MM.1S (cell line): ENCODE measurements around the gene TENM4.

ENCODE experiments used
- DNase-seq: peaks from one replicate; pipeline ENCODE4 v3.0.0-alpha.2; 2015
- H2AFZ ChIP-seq: fragments of 300-600 bp; sonication (generic); 2 replicates; pipeline ENCODE4 v1.6.0; 2016; ENCODE audit warnings: antibody characterized with exemption, low read length
- H3F3A ChIP-seq: fragments of 300-600 bp; sonication (generic); 2 replicates; pipeline ENCODE4 v1.6.1; 2016; ENCODE audit warnings: mild to moderate bottlenecking, antibody characterized with exemption, low read length, moderate library complexity, mixed read lengths; ENCODE audit not compliant: insufficient read depth
- H3K27ac ChIP-seq: fragments of 300-600 bp; sonication (generic); 2 replicates; pipeline ENCODE4 v1.5.1; 2016; ENCODE audit warnings: mild to moderate bottlenecking, low read length
- H3K27me3 ChIP-seq: fragments of 300-600 bp; sonication (generic); replicated peaks from 2 replicates; pipeline ENCODE4 v1.6.0; 2016; ENCODE audit warnings: low read length; ENCODE audit not compliant: insufficient read depth
- H3K36me3 ChIP-seq: fragments of 300-600 bp; sonication (generic); replicated peaks from 2 replicates; pipeline ENCODE4 v1.6.1; 2016; ENCODE audit warnings: mild to moderate bottlenecking, low read length, mixed read lengths; ENCODE audit not compliant: insufficient read depth
- H3K4me1 ChIP-seq: fragments of 300-600 bp; sonication (generic); 2 replicates; pipeline ENCODE4 v1.6.1; 2016; ENCODE audit warnings: low read length, mixed read lengths
- H3K4me2 ChIP-seq: fragments of 300-600 bp; sonication (generic); 2 replicates; pipeline ENCODE4 v1.6.0; 2016; ENCODE audit warnings: low read depth, low read length
- H3K4me3 ChIP-seq: fragments of 300-600 bp; sonication (generic); 2 replicates; pipeline ENCODE4 v1.5.1; 2016; ENCODE audit warnings: low read length, mixed read lengths
- H3K79me2 ChIP-seq: fragments of 300-600 bp; sonication (generic); 2 replicates; pipeline ENCODE4 v1.6.1; 2016; ENCODE audit warnings: mixed run types, low read length, mixed read lengths
- H3K9ac ChIP-seq: fragments of 300-600 bp; sonication (generic); 2 replicates; pipeline ENCODE4 v1.6.1; 2016; ENCODE audit warnings: low read length, mixed read lengths
- H3K9me2 ChIP-seq: fragments of 300-600 bp; sonication (generic); replicated peaks from 2 replicates; pipeline ENCODE4 v1.6.1; 2016; ENCODE audit warnings: mild to moderate bottlenecking, low read length, mixed read lengths; ENCODE audit not compliant: insufficient read depth
- H3K9me3 ChIP-seq: fragments of 300-600 bp; sonication (generic); replicated peaks from 2 replicates; pipeline ENCODE4 v1.6.1; 2016; ENCODE audit warnings: mild to moderate bottlenecking, low read length, mixed read lengths; ENCODE audit not compliant: insufficient read depth
- H4K20me1 ChIP-seq: fragments of 300-600 bp; sonication (generic); 2 replicates; pipeline ENCODE4 v1.6.1; 2016; ENCODE audit warnings: mild to moderate bottlenecking, low read length, moderate library complexity, mixed read lengths; ENCODE audit not compliant: insufficient read depth
- EZH2 ChIP-seq: fragments of 300-600 bp; sonication (generic); optimal IDR thresholded peaks from 2 replicates; pipeline ENCODE3; 2017; ENCODE audit warnings: low read depth, mild to moderate bottlenecking, antibody characterized with exemption, low read length, mixed read lengths
- EZH2phosphoT487 ChIP-seq: fragments of 300-600 bp; sonication (generic); IDR thresholded peaks from 2 replicates; pipeline ENCODE4 v1.6.1; 2018; ENCODE audit warnings: antibody characterized with exemption, low read length
- TF ChIP-seq, protein P1 (sequence below): fragments of 300-600 bp; sonication (generic); IDR thresholded peaks from 2 replicates; pipeline ENCODE4 v1.5.1; 2016; ENCODE audit warnings: antibody characterized with exemption, low read length, mixed read lengths

TENM4 gene

GRCh38 chr11:78730267-78730824, 710.5 kb downstream of the TENM4 start:
- no peak overlapping the region for H3K9ac ChIP-seq
- H3K9me3 ChIP-seq, result no peaks in the 10 kb centered on the region
- H3K9me2 ChIP-seq, result no peaks in the 10 kb centered on the region
- H3K27ac ChIP-seq, result no peak overlapping the region
- no peak for DNase-seq
- H3K4me2 ChIP-seq, result no peak overlapping the region
- H3K4me1 ChIP-seq, result no peaks in the 10 kb centered on the region
- H3F3A ChIP-seq, result no peaks in the 10 kb centered on the region
- H2AFZ ChIP-seq, result no peak overlapping the region
- H3K4me3 ChIP-seq, result no peak overlapping the region
- H3K36me3 ChIP-seq, result no peaks in the 10 kb centered on the region
- no peaks in the 10 kb centered on the region for H4K20me1 ChIP-seq
- H3K79me2 ChIP-seq, result no peaks in the 10 kb centered on the region
- TF ChIP-seq EZH2, result no peak
- no peak for TF ChIP-seq EZH2phosphoT487
- TF ChIP-seq, protein P1, sequence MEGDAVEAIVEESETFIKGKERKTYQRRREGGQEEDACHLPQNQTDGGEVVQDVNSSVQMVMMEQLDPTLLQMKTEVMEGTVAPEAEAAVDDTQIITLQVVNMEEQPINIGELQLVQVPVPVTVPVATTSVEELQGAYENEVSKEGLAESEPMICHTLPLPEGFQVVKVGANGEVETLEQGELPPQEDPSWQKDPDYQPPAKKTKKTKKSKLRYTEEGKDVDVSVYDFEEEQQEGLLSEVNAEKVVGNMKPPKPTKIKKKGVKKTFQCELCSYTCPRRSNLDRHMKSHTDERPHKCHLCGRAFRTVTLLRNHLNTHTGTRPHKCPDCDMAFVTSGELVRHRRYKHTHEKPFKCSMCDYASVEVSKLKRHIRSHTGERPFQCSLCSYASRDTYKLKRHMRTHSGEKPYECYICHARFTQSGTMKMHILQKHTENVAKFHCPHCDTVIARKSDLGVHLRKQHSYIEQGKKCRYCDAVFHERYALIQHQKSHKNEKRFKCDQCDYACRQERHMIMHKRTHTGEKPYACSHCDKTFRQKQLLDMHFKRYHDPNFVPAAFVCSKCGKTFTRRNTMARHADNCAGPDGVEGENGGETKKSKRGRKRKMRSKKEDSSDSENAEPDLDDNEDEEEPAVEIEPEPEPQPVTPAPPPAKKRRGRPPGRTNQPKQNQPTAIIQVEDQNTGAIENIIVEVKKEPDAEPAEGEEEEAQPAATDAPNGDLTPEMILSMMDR, result no peak
- H3K27me3 ChIP-seq, result no peaks in the 10 kb centered on the region

DNA sequence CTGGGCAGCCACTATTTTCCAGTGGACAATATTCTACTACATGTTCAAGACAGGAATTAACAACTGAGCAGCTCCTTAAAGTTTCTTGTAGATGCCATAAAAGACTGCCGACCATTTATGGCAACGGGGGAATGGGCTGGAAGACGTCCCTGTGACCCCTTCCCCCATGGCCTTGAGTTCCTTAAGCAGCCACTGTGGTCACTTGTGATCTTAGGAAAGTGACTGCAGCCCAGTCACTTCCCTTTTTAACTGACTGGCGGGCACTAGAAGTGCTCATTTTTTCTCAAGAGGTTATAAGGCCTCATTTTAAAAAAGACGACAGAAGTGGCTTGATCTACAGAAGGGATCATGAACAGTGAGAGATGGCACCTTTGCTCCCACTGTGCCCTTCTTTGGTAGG, 713.0 kb downstream of the TENM4 start:
- Histone ChIP-seq H3K4me1 (no peaks in the 10 kb centered on the region), H3K27me3 (no peaks in the 10 kb centered on the region)

GRCh38 chr11:78725200-78725599, 715.6 kb downstream of the TENM4 start:
- Histone ChIP-seq H3K79me2 (no peaks in the 10 kb centered on the region), H4K20me1 (no peaks in the 10 kb centered on the region), H3K9me3 (no peaks in the 10 kb centered on the region), H3K4me1 (no peaks in the 10 kb centered on the region), H3K9ac (no peak overlapping the region), H3K9me2 (no peaks in the 10 kb centered on the region), H3F3A (no peaks in the 10 kb centered on the region), H2AFZ (no peak overlapping the region), H3K4me2 (no peak overlapping the region), H3K27me3 (no peaks in the 10 kb centered on the region), H3K4me3 (no peak overlapping the region), H3K36me3 (no peaks in the 10 kb centered on the region), H3K27ac (no peak overlapping the region)
- no peak for DNase-seq
- TF ChIP-seq EZH2phosphoT487, result no peak

More for the DNA sequence above, 713.0 kb downstream of the TENM4 start:
- DNase-seq, result no peak
- H3K27ac ChIP-seq, result no peak overlapping the region
- no peaks in the 10 kb centered on the region for H4K20me1 ChIP-seq
- H3K9ac ChIP-seq, result no peak overlapping the region
- no peaks in the 10 kb centered on the region for H3K9me2 ChIP-seq
- no peak overlapping the region for H2AFZ ChIP-seq
- no peak overlapping the region for H3K4me2 ChIP-seq
- TF ChIP-seq EZH2phosphoT487, result no peak
- no peak for TF ChIP-seq EZH2
- TF ChIP-seq, protein P1, result no peak
- no peaks in the 10 kb centered on the region for H3K36me3 ChIP-seq
- H3K9me3 ChIP-seq, result no peaks in the 10 kb centered on the region
- no peaks in the 10 kb centered on the region for H3K79me2 ChIP-seq
- no peaks in the 10 kb centered on the region for H3F3A ChIP-seq
- no peak overlapping the region for H3K4me3 ChIP-seq

GRCh38 chr11:78722786-78723185, 718.0 kb downstream of the TENM4 start:
- Histone ChIP-seq H3K9ac (no peak overlapping the region), H2AFZ (no peak overlapping the region), H3K79me2 (no peaks in the 10 kb centered on the region), H3K27ac (no peak overlapping the region), H3F3A (no peaks in the 10 kb centered on the region), H3K36me3 (no peaks in the 10 kb centered on the region), H3K4me1 (no peaks in the 10 kb centered on the region), H3K4me3 (no peak overlapping the region), H3K9me3 (no peaks in the 10 kb centered on the region), H3K27me3 (no peaks in the 10 kb centered on the region), H4K20me1 (no peaks in the 10 kb centered on the region), H3K4me2 (no peak overlapping the region), H3K9me2 (no peaks in the 10 kb centered on the region)
- TF ChIP-seq EZH2 (no peak), EZH2phosphoT487 (no peak)
- TF ChIP-seq, protein P1, result no peak
- no peak for DNase-seq
